KMS-11 (cell line): ENCODE measurements around the gene WNT9A.

Experiments used
- H2AFZ ChIP-seq: fragments of 200-600 bp; sonication (generic); 2 replicates; pipeline ENCODE4 v1.6.1; 2016; ENCODE audit warnings: antibody characterized with exemption, mixed run types, low read depth
- H3K27ac ChIP-seq: fragments of 200-600 bp; sonication (generic); 2 replicates; pipeline ENCODE4 v1.6.1; 2016; ENCODE audit warnings: mild to moderate bottlenecking, mixed run types
- H3K27me3 ChIP-seq: fragments of 200-600 bp; sonication (generic); 2 replicates; pipeline ENCODE4 v1.6.1; 2017; ENCODE audit warnings: mild to moderate bottlenecking, low read depth, mixed run types, moderate library complexity; ENCODE audit not compliant: insufficient read depth
- H3K36me3 ChIP-seq: fragments of 200-600 bp; sonication (generic); 2 replicates; pipeline ENCODE4 v1.6.1; 2017; ENCODE audit warnings: mild to moderate bottlenecking, mixed run types; ENCODE audit not compliant: insufficient read depth
- H3K4me1 ChIP-seq: fragments of 200-600 bp; sonication (generic); 2 replicates; pipeline ENCODE4 v1.6.1; 2016; ENCODE audit warnings: mild to moderate bottlenecking, low read depth, mixed run types; ENCODE audit not compliant: poor library complexity, severe bottlenecking
- H3K4me2 ChIP-seq: fragments of 200-600 bp; sonication (generic); 2 replicates; pipeline ENCODE4 v1.7.0; 2016; ENCODE audit warnings: mild to moderate bottlenecking, mixed run types
- H3K4me3 ChIP-seq: fragments of 200-600 bp; sonication (generic); IDR thresholded peaks from 2 replicates; pipeline ENCODE4 v1.6.1; 2017; ENCODE audit warnings: low read depth, low read length, mixed read lengths; ENCODE audit not compliant: insufficient read depth
- H3K79me2 ChIP-seq: fragments of 200-600 bp; sonication (generic); 2 replicates; pipeline ENCODE4 v1.6.1; 2016; ENCODE audit warnings: low read depth, mixed run types; ENCODE audit not compliant: insufficient read depth
- H3K9ac ChIP-seq: fragments of 200-600 bp; sonication (generic); 2 replicates; pipeline ENCODE4 v1.6.1; 2016; ENCODE audit warnings: mild to moderate bottlenecking, mixed run types
- H4K20me1 ChIP-seq: fragments of 200-600 bp; sonication (generic); 2 replicates; pipeline ENCODE4 v1.6.1; 2016; ENCODE audit warnings: mild to moderate bottlenecking, mixed run types; ENCODE audit not compliant: insufficient read depth
- TF ChIP-seq, protein P1 (sequence below): fragments of 200-600 bp; sonication (generic); conservative IDR thresholded peaks from 2 replicates; pipeline ENCODE4 v1.6.1; 2017; ENCODE audit warnings: low read depth, mild to moderate bottlenecking, antibody characterized with exemption, low read length, moderate library complexity, mixed read lengths

Gene WNT9A

DNA sequence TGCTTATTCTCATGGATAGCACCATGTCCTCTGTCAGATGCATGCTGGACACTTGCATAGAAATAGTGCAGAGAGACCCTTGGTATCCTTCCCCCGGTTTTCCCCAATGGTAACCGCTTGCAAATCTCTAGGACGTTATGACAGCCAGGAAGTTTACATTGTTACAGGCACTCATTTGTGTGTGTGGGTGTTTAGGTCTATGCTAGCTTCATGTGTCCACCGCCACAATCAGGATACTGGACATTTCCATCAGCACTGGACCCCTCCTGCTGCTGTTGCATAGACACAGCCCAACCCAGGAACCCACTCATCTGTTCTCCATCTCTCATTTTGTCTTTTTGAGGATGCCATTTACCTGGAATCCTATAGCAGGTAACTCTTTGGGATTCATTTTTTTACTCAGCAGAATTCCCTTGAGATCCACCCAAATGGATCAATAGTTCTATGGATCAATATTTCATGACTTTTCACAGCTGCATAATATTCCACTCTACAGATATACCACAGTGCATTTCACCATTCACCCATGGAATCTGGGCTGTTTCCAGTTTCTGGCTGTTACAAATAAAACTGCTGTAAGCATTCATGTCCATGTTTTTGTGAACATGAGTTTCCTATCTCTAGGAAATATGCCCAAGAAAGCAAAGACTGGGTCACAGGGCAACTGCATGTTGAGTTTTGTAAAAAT lies 6.6 kb upstream of the WNT9A start:
- H3K36me3 ChIP-seq = no peaks in the 10 kb centered on the region
- no peaks in the 10 kb centered on the region for H4K20me1 ChIP-seq
- no peak overlapping the region for H3K27ac ChIP-seq
- no peak overlapping the region for H3K9ac ChIP-seq
- no peaks in the 10 kb centered on the region for H3K4me1 ChIP-seq
- H3K4me2 ChIP-seq = no peak overlapping the region
- H3K27me3 ChIP-seq = no peaks in the 10 kb centered on the region
- H3K79me2 ChIP-seq = no peaks in the 10 kb centered on the region
- H3K4me3 ChIP-seq = no peak overlapping the region
- no peak overlapping the region for H2AFZ ChIP-seq
- TF ChIP-seq, protein P1, sequence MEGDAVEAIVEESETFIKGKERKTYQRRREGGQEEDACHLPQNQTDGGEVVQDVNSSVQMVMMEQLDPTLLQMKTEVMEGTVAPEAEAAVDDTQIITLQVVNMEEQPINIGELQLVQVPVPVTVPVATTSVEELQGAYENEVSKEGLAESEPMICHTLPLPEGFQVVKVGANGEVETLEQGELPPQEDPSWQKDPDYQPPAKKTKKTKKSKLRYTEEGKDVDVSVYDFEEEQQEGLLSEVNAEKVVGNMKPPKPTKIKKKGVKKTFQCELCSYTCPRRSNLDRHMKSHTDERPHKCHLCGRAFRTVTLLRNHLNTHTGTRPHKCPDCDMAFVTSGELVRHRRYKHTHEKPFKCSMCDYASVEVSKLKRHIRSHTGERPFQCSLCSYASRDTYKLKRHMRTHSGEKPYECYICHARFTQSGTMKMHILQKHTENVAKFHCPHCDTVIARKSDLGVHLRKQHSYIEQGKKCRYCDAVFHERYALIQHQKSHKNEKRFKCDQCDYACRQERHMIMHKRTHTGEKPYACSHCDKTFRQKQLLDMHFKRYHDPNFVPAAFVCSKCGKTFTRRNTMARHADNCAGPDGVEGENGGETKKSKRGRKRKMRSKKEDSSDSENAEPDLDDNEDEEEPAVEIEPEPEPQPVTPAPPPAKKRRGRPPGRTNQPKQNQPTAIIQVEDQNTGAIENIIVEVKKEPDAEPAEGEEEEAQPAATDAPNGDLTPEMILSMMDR = no peak

DNA sequence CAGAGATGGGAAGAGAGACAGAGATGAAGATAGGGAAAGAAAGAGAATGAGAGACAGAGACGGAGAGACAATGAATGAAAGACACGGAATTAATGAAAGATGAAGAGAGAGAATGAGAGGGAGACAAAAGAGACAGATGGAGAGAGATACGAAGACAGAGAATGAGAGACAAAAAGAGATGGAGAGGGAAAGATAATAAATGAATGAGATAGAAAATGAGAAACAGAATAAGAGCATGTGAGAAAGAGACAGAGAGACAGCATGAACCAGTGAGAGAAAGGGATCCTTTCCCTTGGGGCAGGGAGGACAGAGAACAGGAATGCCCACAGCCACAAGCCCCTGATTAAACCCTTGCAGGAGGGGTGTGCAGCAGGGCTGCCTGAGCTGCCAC lies 5.3 kb upstream of the WNT9A start:
- Histone ChIP-seq H2AFZ (no peak overlapping the region), H3K27me3 (peaks cover 5% of the 10 kb centered on the region; the same call in 1 of the 2 replicates), H3K9ac (no peak overlapping the region), H3K4me1 (no peaks in the 10 kb centered on the region), H4K20me1 (no peaks in the 10 kb centered on the region), H3K79me2 (no peaks in the 10 kb centered on the region), H3K27ac (no peak overlapping the region), H3K4me2 (no peak overlapping the region), H3K36me3 (no peaks in the 10 kb centered on the region), H3K4me3 (no peak overlapping the region)
- TF ChIP-seq, protein P1 = no peak

DNA sequence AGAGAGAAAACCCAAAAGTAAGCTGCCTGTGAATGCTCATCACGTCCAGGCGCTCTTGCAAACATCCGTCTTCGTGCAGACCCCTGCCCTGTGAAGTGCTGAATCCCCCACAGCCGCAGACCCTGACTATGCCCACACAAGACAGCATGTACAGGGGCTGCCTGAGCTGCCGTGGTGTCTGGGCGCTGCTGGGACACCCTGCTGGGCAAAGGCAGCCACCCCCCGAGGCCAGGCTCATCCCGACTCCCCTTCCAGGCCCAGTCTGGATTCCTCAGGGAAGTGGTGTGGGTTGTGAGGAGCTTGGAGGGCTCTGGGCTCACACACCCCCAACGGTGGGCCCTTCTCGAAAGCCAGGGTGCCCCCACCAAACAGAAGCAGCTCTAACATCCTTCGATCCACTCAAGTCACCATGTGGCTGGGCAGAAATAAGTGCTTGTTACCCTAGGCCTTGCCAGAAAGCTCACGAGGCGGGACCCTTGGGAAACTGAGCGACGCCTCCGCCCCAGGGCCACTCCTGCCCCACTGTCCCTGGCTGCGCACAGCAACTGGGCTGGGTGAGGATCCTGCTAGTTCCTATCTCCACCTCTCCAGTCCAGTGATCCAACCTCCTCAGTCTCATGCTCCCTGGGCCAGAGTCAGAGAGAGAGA lies 4.8 kb upstream of the WNT9A start:
- Histone ChIP-seq H3K36me3 (no peaks in the 10 kb centered on the region), H3K4me1 (no peaks in the 10 kb centered on the region), H4K20me1 (no peaks in the 10 kb centered on the region), H2AFZ (no peak overlapping the region), H3K27me3 (peaks cover 5% of the 10 kb centered on the region; the same call in 1 of the 2 replicates), H3K4me2 (no peak overlapping the region), H3K9ac (no peak overlapping the region), H3K79me2 (no peaks in the 10 kb centered on the region), H3K4me3 (no peak overlapping the region), H3K27ac (no peak overlapping the region)
- TF ChIP-seq, protein P1 = no peak

DNA sequence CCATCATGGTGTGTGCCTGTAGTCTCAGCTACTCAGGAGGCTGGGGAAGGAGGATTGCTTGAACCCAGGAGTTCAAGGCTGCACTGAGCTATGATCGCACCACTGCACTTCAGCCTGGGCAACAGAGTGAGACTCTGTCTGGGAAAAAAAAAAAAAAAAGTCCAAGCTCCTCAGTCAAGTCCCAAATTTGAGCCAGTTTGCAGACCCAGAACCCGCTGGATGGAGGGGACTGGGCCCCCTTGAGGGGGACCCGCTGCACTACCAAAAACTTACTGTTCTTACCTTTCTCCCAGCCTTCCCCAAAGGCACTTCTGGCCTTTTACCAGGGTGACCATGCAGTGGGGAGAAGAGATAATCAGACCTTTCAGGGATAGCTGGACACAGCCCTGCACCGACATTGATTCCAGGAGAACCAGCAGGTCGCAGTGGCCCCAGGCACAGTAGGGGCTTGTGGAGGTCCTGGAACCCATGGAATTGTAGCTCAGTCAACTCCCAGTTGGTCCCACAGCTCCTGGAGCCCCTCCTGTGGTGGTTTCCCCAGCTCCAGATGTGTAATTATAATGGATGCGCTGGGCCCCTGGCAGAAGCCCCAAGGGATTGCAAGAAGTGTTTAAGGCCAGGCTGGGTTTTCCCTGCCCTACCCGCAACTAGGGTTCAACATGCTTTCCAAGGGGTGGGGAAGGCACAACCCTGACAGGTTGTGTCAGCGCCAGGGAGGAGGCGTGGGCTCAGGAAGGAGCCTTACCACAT lies 4.1 kb upstream of the WNT9A start:
- no peak overlapping the region for H3K4me2 ChIP-seq

More for the DNA sequence above, 4.1 kb upstream of the WNT9A start:
- no peak overlapping the region for H2AFZ ChIP-seq
- no peaks in the 10 kb centered on the region for H3K4me1 ChIP-seq
- no peak overlapping the region for H3K4me3 ChIP-seq
- no peaks in the 10 kb centered on the region for H3K79me2 ChIP-seq
- no peak overlapping the region for H3K27ac ChIP-seq
- no peak overlapping the region for H3K9ac ChIP-seq
- TF ChIP-seq, protein P1 = no peak
- peaks cover 5% of the 10 kb centered on the region; the same call in 1 of the 2 replicates for H3K27me3 ChIP-seq
- H4K20me1 ChIP-seq = no peaks in the 10 kb centered on the region
- H3K36me3 ChIP-seq = no peaks in the 10 kb centered on the region
